ENCODE results near the gene NDUFA1.

GRCh38 chrX:119880076-119880475, 8.4 kb downstream of the NDUFA1 start:
- TF ChIP-seq ZNF274 (IDR thresholded peaks at IDR 0.05; ENCODE audit: low read depth, low read length) (no peak), YY1 (IDR thresholded peaks at IDR 0.05; ENCODE audit: insufficient read depth, insufficient read length) (no peak), SUZ12 (IDR thresholded peaks at IDR 0.05; ENCODE audit: extremely low read depth, insufficient read depth, insufficient read length) (no peak)

Measured in NT2/D1 (cell line).